ENCODE measurements around the gene STAM.
"Not testable (repeated sequence)": the region's sequence is repeated elsewhere in the genome, so short reads cannot be mapped to it uniquely, and the experiment has no call there.

Gene STAM

DNA sequence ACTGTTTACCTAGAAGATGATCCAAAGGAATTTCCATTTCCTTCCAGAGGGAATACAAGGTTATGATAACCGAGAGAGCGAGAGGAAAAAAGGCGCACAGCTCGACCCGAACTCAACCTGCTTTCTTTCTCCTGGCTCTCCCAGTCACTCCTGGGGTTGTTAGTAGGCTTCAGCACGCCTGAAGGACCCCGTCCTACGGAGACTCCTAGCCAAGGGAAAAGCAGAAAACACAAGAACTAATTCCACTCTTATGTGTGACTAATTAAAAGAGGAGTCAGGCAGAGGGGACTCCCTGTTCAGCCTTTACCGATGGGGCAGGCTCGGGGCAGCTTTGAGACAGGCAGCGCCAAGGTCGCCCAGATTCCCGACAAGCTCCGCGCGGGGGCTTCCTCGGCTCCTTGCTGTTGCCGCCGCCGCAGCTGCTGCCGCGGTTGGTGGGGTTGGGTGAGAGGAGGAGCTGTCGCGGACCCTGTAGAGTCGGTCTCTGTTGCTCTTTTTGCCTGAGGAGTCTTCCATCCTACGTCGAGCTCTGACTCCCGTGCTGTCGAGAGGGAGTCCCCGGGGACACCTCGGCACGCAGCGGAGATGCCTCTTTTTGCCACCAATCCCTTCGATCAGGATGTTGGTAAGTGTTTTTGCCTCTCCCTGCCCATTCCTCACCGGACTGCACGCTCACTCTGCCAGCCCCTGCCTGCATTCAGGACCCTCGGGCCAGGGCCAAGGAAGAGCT, at the start of gene STAM:
TSS of gene STAM (plus strand) at position 397 of the 730 bp plus-strand sequence. CDS start at position 586, 189 bp downstream.
- DNase-seq, result peak; percentile 60 to 97 (median 91)

GRCh38 chr10:17597386-17597785, 46.6 kb upstream of the STAM start:
- no peak for DNase-seq

DNA sequence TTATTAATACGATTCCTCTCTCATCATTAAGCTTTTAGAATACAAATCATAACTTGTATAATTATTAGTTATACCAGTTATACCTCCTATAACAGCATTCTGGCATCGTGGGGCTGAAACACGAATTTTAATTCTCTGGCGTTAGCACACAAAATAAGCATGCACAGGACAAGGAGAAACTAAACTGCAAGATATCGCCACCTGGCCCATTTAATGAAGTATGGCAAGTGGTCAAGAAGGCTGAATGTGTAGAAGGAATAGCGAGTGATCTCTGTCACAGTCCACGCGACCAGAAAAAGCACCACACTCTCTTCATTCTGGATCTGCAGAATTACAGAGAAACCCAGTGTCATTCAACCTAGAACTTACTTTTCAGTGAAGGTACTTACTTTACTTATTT, 44.9 kb upstream of the STAM start:
- peak in 1 of 14 donors; percentile 23 for DNase-seq

DNA sequence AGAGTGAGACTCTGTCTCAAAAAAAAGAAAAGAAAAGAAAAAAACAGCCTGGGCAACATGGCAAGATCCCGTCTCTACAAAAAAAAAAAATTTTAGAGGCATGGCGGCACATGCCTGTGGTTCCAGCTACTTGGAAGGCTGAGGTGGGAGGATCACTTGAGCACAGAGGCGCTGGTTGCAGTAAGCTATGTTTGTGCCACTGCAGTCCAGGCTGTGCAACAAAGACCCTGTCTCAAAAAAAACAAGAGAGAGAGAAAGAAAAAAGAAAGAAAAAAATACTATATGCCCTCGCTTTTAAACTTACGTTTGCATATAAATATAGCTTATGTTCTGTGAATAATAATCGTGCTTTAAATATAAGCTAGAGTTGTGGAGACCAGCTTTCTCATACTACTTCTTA, 38.0 kb upstream of the STAM start:
- no peak for DNase-seq

- no peak for DNase-seq
These were observed 37.4 kb upstream of the STAM start for GRCh38 chr10:17606547-17607040.

DNA sequence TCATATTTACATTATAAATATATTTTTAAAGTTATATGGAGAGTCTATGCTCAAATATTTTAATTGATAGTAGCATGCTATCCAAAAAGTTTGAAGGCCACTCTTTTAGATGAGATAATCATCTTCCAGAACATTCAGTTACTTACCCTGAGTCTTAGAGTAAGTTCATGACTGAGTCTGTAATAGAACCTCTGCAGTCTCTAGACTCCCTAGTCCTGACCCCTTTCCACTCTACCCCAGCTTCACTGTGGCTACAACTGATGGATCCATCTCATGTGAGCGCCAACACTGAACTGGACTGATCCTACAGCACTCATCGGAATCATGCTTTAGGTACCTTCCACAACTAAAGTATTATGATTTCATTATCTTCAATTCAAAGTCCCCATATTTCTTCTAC, 36.9 kb upstream of the STAM start:
- DNase-seq, result peak in 1 of 14 donors; percentile 23

GRCh38 chr10:17607603-17608332, 36.2 kb upstream of the STAM start:
- DNase-seq, result peak in 2 of 14 donors; percentile 27 to 37

- no peak for DNase-seq
These were observed 34.4 kb upstream of the STAM start for GRCh38 chr10:17609523-17610079.

DNA sequence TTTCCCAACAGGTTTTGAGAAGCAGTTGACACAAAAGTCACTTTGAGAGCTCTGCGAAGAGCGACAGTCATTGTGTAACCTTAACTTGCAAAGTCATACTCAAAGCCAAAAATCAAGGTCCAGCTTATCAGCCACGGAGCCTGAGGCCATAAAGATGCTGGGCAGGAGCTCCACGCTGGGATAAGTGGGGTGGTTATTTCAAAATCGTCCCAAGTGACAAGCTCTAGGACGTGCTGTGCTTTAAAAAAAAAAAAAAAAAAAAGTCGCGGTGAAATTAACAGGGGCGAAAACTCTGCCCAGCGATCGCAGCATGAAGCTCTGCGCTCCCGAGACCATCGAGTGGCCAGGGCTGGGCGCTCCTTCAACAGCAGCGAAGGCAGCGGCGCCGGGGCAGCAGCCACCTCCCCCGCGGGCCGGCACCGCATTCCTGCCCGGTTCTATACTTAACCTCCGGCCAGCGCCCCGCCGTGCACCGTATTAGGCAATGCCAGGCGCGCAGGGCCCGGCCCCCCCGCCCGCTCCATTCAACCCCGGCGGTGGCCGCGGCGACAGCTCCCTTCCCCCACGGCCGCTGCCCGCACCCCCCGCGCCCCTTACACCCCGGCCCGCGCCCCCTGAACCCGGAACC, 27.4 kb upstream of the STAM start:
- peak in 11 of 14 donors; percentile 1 to 58 (median 35) for DNase-seq

DNA sequence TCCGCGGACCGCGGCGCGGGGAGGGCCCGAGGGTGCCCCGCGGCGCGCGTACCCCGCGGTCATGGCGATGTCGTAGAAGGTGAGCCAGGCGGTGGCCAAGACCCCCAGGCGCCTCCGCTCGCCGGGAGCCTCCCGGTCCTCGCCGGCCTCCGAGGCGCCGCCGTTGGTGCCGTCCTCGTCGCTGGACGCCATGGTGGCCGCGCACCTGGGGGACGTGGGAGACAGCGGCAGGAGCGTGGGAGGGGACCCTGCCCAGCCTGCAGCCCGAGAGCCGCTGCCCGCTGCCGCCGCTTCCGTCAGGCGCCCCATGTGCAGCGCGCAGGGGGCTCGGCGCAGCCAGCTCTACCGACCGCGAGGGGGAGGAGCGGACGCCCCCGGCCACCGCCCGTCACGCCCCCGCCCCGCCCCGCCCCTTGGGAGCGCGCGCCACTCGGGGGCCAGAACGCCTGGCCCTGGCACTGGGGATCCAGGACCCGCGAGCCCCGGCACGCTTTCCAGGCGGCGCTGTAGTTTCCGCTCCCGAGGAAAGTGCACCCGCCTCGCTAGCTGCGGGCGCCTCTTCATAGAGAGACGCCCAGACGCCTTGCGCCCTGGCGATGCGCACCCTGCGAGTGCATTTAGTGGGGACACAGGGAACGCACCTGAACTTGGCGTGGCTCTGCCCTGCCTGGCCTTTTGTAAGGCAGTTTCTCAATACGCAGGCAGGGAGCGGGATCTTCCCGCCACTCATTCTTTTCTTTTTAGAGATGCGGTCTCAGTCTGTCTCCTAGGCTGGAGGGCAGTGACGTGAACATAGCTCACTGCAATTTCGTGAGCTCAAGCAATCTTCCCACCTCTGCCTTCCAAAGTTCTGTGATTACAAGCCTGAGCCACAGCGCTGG, 26.7 kb upstream of the STAM start, which contains the start of gene HACD1:
TSS of gene HACD1 (minus strand) at position 344 of the 881 bp plus-strand sequence. CDS start at position 309, 35 bp downstream.
- peak in 12 of 14 donors; percentile 5 to 64 (median 41) for DNase-seq

DNA sequence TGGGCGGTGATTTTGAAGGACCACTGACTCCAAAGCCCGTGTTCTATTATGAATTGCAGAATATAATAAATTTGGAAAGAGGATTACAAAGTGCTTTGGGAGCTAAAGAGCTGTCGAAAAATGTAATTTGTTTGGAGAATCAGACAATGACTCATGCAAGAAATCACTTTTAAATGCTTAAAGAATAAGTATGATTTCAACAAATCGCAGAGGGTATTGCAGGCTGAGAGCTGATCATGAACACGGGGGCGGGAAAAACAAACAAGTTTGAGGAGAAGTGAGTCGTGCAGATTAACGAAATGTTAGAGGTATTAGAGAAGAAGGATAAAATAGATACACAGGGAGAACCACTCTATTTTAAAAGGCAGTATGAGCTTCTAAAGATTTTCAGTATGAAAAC, 21.9 kb upstream of the STAM start:
- DNase-seq, result no peak

DNA sequence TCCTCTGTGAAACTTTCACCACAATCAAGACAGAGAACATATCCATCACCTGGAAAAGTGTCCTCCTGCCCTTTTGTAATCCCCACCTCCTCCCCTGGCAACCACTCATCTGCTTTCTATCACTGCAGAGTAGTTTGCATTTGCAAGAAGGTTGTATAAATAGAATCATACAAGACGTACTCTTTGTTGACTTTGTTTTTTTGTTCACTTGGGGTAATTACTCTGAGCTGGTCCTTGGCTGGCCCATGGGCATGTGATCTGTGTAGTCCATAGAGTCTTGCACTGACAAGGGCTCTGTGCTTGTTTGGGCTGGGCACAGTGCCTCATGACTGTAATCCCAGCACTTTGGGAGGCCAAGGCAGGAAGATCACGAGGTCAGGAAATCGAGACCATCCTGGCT, 19.0 kb upstream of the STAM start:
- DNase-seq, result no peak

GRCh38 chr10:17626656-17627055, 17.3 kb upstream of the STAM start:
- DNase-seq, result no peak

GRCh38 chr10:17632590-17632989, 11.4 kb upstream of the STAM start:
- DNase-seq, result not testable (repeated sequence)

- no peak for DNase-seq
These were observed 10.6 kb upstream of the STAM start for GRCh38 chr10:17633353-17633752.

GRCh38 chr10:17637869-17638268, 6.1 kb upstream of the STAM start:
- no peak for DNase-seq

DNA sequence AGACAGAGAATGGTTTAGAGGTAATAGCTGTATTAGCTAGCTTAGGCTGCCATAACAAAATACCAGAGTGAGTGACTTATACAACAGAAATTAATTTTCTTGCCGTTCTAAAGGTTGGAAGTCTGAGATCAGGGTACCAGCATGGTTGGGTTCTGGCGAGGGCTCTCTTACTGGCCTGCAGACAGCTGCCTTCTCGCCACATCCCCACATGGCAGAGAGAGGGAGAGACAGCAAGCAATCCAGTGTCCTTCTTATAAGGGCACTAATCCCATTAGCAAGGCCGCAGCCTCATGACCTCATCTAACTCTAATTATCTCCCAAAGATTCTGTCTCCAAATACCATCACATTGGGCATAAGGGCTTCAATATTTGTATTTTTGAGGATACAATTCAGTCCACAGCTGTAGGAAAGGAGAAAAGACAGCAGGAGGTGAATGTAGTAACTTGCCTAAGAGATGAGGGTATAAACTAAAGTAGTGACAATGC, 3.6 kb upstream of the STAM start:
- no peak for DNase-seq

DNA sequence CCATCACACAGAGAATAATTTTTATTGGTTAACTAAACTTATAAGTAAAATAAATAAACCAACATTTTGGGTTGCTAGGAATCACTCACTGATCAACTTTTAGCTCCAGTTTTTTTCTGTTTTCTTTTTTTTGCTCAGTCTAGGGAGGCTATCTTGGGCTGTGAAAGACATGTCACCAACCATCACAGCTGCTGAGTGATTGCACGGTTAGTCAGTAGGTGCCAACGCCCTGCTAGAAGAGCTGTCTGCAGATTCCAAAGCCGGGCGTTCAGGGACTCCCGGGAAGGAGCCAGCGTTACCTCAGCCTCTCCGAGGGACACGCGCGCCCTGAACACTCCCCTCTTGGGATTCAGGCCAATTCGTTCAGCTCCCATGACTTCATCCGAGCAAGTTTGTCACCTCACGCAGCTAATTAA, 604 bp upstream of the STAM start:
- DNase-seq, result peak in 5 of 14 donors; percentile 46 to 90 (median 75)

- DNase-seq, result peak in 2 of 14 donors; percentile 50 to 54
These were observed 563 bp downstream of the STAM start for GRCh38 chr10:17644485-17644943.

DNA sequence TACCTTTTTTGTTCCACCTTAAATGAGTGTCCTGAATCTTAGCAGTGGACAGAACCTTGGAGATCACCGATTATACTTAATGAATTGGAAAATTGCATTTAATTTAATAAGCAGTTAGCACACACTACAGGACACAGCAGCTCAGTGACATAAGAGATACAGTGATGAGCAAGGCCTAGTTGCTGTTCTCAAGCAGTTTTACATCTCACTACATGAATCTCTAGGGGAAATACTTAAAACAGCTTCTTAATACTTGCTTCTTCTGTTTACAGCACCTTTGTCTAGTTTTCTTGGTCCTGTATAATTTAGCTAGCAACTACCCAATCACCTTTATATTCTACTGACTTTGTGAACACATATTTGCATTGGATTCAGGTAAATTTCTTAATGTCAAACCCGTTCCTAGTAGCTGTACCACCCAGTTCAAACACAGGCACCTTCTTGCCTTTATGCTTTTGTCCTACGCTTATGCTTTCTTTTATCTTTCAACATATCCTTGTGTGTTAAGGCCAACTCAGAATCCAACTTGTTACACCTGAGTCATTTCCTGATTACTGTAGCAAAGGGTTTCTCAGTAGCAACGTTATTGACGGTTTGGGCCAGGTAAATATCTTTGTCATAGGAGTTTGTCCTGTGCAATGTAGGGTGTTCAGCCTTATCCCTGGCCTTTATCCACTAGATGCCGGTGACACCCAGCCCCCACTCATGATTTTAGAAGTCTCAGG, 1.8 kb downstream of the STAM start:
- DNase-seq, result no peak

- no peak for DNase-seq
These were observed 3.4 kb downstream of the STAM start for GRCh38 chr10:17647326-17647725.
